HG02981 (cell line): Measurements from ENCODE around the gene CACNG1.
"Not testable (repeated sequence)": the region's sequence is repeated elsewhere in the genome, so short reads cannot be mapped to it uniquely, and the experiment has no call there.

Experiments
- ATAC-seq: cut with Tn5 transposase; IDR thresholded peaks from one replicate; pipeline ENCODE4 v1.9.1; 2021; ENCODE audit warnings: mild to moderate bottlenecking, moderate library complexity; ENCODE audit not compliant: unreplicated experiment

CACNG1 gene

GRCh38 chr17:67074781-67075180 is 30.4 kb downstream of the CACNG1 start:
- ATAC-seq, result no peak

GRCh38 chr17:67076290-67076689 is 31.9 kb downstream of the CACNG1 start:
- ATAC-seq, result no peak

GRCh38 chr17:67078292-67078691 is 33.9 kb downstream of the CACNG1 start:
- no peak for ATAC-seq

GRCh38 chr17:67079491-67079890 is 35.1 kb downstream of the CACNG1 start:
- ATAC-seq, result no peak

- ATAC-seq, result no peak
Measured at GRCh38 chr17:67080804-67081203, 36.5 kb downstream of the CACNG1 start.

GRCh38 chr17:67082107-67082506 is 37.8 kb downstream of the CACNG1 start:
- peak; percentile 78 for ATAC-seq

- ATAC-seq, result no peak
Measured at GRCh38 chr17:67085406-67085805, 41.1 kb downstream of the CACNG1 start.

GRCh38 chr17:67088639-67089038 is 44.3 kb downstream of the CACNG1 start:
- ATAC-seq, result no peak

- no peak for ATAC-seq
Measured at GRCh38 chr17:67090341-67090740, 46.0 kb downstream of the CACNG1 start.

- ATAC-seq, result no peak
Measured at GRCh38 chr17:67092291-67092690, 47.9 kb downstream of the CACNG1 start.

- ATAC-seq, result not testable (repeated sequence)
Measured at GRCh38 chr17:67092710-67093109, 48.4 kb downstream of the CACNG1 start.

- ATAC-seq, result no peak
Measured at GRCh38 chr17:67093348-67093747, 49.0 kb downstream of the CACNG1 start.

GRCh38 chr17:67095291-67095690 is 50.9 kb downstream of the CACNG1 start:
- not testable (repeated sequence) for ATAC-seq

GRCh38 chr17:67095803-67096202 is 51.4 kb downstream of the CACNG1 start:
- no peak for ATAC-seq

GRCh38 chr17:67096609-67097008 is 52.3 kb downstream of the CACNG1 start:
- ATAC-seq, result no peak

- ATAC-seq, result no peak
Measured at GRCh38 chr17:67098006-67098405, 53.7 kb downstream of the CACNG1 start.

GRCh38 chr17:67104641-67105040 is 60.3 kb downstream of the CACNG1 start:
- not testable (repeated sequence) for ATAC-seq

- no peak for ATAC-seq
Measured at GRCh38 chr17:67105213-67105612, 60.9 kb downstream of the CACNG1 start.
